Choroid plexus epithelial cell (primary cell): ENCODE data around the gene NXPE3.

Experiments
- DNase-seq: peaks from one replicate; pipeline ENCODE4 v3.0.0-alpha.2; 2010; ENCODE audit warnings: low read depth
- H3K4me3 ChIP-seq: 2 replicates; pipeline ENCODE4 v1.5.1; 2011; ENCODE audit warnings: low read depth, mild to moderate bottlenecking, control low read depth, low read length, moderate library complexity
- CTCF ChIP-seq: conservative IDR thresholded peaks from 2 replicates; pipeline ENCODE4 v1.5.1; 2011; ENCODE audit warnings: low read depth, mild to moderate bottlenecking, control low read depth, inconsistent platforms, low read length, moderate library complexity

Gene NXPE3

GRCh38 chr3:101838691-101839090 is 59.7 kb downstream of the NXPE3 start:
- no peak for DNase-seq
- no peak for TF ChIP-seq CTCF
- H3K4me3 ChIP-seq: no peak overlapping the region

- no peak for TF ChIP-seq CTCF
- no peak for DNase-seq
- no peak overlapping the region for H3K4me3 ChIP-seq
Observed at GRCh38 chr3:101840066-101840465, 61.1 kb downstream of the NXPE3 start.

GRCh38 chr3:101842245-101842934 is 63.4 kb downstream of the NXPE3 start:
- no peak for TF ChIP-seq CTCF
- peak; percentile 54 for DNase-seq
- no peak overlapping the region for H3K4me3 ChIP-seq

- H3K4me3 ChIP-seq: no peak overlapping the region
- no peak for DNase-seq
Observed at GRCh38 chr3:101842935-101843330, 63.9 kb downstream of the NXPE3 start.

GRCh38 chr3:101845425-101845824 is 66.4 kb downstream of the NXPE3 start:
- TF ChIP-seq CTCF: no peak
- DNase-seq: no peak
- H3K4me3 ChIP-seq: no peak overlapping the region

More at GRCh38 chr3:101842935-101843330, 63.9 kb downstream of the NXPE3 start:
- TF ChIP-seq CTCF: no peak

- no peak for TF ChIP-seq CTCF
- no peak for DNase-seq
- no peak overlapping the region for H3K4me3 ChIP-seq
Observed at GRCh38 chr3:101846709-101847108, 67.7 kb downstream of the NXPE3 start.

- TF ChIP-seq CTCF: no peak
- DNase-seq: no peak
- no peak overlapping the region for H3K4me3 ChIP-seq
Observed at GRCh38 chr3:101847328-101847727, 68.3 kb downstream of the NXPE3 start.
